ENCODE data around the gene FAM124B.
"Not testable (repeated sequence)": the region's sequence is repeated elsewhere in the genome, so short reads cannot be mapped to it uniquely, and the experiment has no call there.

FAM124B gene

DNA sequence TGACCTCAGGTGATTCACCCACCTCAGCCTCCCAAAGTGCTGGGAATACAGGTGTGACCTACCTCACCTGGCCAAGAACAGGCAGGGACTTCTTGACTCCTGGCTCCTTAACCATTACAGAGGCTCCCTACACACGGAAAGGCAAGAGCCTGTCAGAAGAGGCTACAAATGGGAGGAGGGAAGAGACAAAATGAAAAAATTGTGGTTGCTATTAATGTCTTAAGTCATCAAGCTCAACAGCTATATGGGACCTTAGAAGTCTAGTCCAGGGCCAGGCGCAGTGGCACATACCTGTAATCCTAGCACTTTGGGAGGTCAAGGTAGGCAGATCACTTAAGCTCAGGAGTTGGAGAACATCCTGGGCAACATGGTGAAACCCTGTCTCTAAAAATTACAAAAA, 11.5 kb upstream of the FAM124B start:
- no peak for DNase-seq (ENCODE audit: low read depth)

- no peak for DNase-seq (ENCODE audit: low read depth)
Measured at GRCh38 chr2:224412141-224413015, 10.5 kb upstream of the FAM124B start.

DNA sequence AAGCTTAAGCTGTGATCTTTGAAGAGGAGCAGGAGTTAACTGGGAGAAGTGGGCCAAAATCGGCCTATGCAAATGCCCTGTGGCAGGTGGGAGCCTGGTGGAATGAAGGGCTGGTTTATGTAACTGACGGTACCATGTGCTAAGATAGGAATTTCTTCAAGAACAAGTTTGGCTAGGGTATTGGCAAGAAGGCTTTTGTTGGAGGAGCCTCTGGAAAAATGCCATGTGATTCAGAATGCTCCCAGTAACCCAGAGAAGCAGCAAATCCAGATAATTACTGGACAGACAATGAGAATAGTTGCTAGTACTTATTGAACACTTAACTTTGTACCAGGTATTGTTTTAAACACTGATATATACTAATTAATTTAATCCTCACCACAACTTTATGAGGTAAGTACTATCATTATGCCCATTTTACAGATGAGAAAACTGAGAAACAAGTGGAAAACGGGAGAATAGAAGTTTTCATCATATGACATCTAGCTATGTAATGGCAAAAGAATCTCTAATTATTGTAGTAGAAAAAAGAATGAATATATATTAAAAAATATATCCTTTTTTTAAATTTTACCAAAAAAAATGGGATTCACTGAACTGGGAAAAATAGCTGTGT, 9.1 kb upstream of the FAM124B start:
- no peak for DNase-seq (ENCODE audit: low read depth)

- DNase-seq (ENCODE audit: low read depth) = no peak
Measured at GRCh38 chr2:224408676-224409075, 6.8 kb upstream of the FAM124B start.

DNA sequence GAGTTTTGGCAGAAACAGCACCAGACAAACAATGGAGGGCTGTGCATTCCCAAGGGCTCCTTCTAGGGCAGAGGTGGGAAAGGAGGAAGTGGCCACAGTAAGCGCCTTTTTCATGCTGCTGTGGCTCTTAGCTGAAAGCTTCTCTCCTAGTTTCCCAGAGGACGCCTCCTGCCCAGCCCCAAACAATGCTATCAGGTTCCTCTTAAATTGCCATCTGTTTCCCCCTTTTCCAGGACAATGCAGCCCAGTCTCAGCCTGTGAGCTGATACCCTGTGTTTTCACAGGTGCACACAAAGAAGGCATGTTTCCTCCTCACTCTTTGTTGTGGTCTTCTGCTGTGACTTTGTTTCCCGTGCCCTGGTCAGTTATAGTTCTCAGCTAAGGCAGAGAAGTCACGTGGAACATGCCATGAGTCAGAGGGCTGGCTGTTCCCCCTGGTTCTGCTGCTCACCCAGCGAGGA, 5.4 kb upstream of the FAM124B start:
- no peak for DNase-seq (ENCODE audit: low read depth)

- DNase-seq (ENCODE audit: low read depth) = no peak
Measured at GRCh38 chr2:224405841-224406370, 4.0 kb upstream of the FAM124B start.

- no peak for DNase-seq (ENCODE audit: low read depth)
Measured at GRCh38 chr2:224405412-224405811, 3.5 kb upstream of the FAM124B start.

- DNase-seq (ENCODE audit: low read depth) = no peak
Measured at GRCh38 chr2:224404796-224405195, 2.9 kb upstream of the FAM124B start.

DNA sequence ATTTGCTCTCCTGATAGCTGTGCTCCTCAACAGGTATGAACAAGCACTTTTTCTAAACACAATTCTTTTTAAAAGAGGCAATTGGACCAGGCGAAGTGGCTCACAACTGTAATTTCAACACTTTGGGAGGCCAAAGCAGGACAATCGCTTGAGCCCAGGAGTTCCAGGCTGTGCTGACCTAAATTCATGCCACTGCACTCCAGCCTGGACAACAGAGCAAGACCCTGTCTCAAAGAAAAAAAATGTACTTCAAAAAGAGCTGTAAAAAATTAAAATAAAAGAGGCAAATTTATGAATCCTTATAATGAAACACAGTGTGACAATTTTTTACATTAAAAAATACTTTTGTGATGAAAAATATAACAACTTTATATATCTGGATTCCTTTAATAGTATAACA, 1.8 kb upstream of the FAM124B start:
- DNase-seq (ENCODE audit: low read depth) = no peak

DNA sequence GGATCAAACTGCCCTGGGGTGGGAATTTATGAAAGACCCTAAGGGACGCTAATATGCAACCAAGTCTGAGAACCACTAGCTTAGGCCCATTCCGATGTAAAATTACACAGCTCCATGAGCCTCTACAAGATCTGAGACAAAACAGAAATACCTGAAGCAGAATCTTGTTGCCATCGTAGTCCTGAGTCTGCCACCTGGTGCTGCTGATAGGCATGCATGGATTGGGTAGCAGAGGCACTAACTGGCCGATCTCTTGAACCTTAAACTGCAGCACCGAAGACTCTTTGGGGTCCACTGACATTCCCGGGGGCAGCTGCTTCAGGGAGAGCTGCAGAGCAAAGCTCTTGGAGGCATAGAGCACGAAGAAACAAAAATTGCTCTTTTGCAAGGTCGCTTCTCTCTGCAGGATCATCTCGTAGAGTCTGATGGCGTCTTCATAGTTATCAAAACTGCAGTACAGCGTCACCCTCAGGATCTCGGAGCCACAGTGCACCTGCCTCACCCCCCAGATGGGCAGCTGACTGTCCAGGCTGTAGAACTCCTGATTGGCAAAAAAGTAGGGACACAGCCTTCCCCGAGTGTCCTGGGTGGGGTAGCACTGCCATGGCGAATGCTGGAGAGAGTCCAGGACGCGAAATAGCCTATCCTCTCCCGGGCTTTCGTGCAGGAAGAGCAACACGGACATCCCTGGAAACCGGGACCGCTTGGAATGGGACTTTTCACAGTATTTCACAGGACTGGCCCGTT, 848 bp downstream of the FAM124B start:
- no peak for DNase-seq (ENCODE audit: low read depth)

GRCh38 chr2:224400174-224400810, 1.6 kb downstream of the FAM124B start:
- DNase-seq (ENCODE audit: low read depth) = no peak

DNA sequence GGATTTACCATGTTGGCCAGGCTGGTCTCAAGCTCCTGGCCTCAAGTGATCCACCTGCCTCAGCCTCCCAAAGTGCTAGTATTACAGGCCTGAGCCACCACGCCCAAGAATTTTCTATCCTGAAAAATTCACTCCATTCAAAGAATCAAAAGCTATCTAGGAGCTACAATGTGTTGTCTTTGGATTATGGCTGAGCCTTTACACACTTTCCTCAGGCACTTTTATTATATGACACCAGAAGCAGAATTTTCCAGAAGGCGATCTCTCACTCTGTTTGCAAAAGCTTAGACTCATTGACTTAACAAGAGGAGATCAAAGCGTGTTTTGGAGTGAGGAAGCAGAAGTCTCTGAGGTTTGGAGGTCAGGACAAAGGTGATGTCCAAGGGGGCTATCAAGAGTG, 3.6 kb downstream of the FAM124B start:
- no peak for DNase-seq (ENCODE audit: low read depth)

DNA sequence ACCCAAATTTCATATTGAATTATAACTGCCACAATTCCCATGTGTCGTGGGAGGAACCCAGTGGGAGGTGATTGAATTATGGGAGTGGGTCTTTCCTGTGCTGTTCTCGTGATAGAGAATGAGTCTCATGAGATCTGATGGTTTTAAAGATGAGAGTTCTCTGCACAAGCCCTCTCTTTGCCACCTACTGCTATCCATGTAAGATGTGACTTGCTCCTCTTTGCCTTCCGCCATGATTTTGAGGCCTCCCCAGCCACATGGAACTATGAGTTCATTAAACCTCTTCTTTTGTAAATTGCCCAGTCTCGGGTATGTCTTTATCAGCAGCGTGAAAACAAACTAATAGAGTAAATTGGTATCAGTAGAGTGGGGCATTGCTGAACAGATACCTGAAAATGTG, 4.8 kb downstream of the FAM124B start:
- not testable (repeated sequence) for DNase-seq (ENCODE audit: low read depth)

DNA sequence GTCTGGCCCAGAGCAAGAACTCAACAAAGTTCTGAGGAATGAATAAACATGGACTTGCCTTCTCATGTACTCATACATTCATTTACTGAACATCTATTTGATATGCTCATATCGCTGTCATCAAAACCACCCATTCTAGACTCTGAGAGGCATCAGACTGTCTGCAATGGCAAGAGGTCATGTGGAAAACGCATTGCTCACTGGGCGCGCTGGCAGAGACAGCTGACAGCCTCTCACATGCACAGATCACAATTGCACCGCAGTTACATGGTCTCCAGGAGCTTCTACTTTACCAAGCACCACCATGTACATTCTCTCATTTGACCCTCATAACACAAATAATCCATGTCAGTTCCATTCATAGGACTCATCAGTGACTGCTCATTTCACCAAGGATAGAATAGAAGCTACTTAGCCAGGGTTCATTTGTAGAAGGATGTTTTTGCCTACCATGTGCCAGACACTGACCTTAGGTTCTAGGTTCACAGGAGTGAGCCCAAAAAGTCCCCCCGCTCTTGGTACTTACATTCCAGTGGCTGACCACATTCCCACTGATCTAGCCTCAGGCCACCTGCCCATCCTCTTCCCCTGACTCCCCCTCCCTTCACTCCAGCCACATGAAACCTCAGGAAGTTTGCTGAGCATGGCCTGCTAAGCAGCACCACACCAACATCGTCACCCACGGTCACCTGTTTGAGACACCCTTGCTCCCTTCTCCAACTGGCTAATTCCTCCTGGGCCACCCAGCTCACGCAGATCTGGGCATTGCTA, 6.1 kb downstream of the FAM124B start:
- no peak for DNase-seq (ENCODE audit: low read depth)

DNA sequence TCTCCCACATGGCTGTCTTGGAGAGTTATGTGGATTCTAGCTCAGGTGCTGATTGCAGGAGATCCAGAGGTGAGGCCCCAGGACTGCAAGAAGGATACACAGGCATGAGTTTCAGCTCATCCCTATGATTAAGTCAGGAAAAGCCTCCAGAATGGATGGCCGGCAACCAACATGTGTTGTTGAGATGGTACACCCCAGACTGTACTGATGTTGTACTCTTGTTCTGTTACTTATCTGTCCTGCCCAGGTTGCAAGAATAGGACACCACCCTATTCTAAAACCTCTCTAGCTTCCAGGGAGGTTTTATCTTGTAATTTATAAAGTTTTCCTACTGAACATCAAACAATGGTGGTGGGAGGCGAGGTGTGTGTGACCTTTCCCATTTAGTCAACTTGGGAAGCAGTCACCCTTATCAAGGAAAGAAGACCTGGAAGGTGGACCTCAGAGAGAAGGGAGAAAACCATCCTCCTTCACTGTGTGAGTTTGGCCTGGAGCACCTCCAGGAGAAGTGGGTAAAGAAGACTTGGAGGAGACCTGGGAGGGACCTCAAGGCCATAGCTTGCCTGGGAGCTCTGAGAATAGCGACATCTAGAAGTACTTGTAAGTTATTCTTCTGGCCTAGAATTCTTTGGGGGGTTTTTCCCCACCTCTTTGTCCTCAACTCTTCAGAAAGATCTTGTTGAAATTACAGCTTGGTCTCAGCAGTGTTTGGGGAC, 8.6 kb downstream of the FAM124B start:
- no peak for DNase-seq (ENCODE audit: low read depth)

DNA sequence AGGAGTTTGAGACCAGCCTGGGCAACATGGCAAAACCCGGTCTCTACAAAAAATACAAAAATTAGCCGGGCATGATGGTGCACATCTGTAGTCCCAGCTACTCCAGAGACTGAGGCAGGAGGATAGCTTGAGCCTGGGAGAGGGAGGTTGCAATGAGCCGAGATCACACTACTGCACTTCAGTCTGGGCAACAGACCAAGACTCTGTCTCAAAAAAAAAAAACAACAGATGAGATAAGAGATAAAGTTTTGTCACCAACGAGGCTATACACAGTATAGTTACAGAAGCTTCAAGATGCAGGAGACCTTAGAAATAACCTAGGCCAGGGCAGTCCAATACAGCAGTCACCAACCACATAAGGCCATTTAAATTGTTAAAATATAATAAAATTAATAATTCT, 9.4 kb downstream of the FAM124B start:
- DNase-seq (ENCODE audit: low read depth) = no peak

DNA sequence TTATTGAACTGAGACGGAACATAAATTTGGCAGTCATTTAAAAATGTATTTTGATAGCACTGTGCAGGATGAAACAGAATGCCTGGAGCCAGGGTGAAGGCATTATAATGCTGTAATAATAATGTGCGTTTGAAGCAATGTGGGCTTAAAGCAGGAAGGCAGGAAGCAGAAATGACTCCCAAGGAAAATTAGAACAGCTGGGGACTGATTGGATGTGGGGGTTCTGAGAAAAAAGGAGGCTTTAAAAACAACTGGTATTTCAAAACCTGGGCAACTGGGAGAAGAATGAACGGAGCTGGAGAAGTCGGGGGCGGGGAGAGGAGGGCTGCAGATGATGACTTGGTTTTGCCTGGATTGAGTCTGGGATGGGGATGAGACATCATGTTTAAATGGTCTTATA, 12.6 kb downstream of the FAM124B start:
- no peak for DNase-seq (ENCODE audit: low read depth)

- no peak for DNase-seq (ENCODE audit: low read depth)
Measured at GRCh38 chr2:224386876-224387275, 15.0 kb downstream of the FAM124B start.

DNA sequence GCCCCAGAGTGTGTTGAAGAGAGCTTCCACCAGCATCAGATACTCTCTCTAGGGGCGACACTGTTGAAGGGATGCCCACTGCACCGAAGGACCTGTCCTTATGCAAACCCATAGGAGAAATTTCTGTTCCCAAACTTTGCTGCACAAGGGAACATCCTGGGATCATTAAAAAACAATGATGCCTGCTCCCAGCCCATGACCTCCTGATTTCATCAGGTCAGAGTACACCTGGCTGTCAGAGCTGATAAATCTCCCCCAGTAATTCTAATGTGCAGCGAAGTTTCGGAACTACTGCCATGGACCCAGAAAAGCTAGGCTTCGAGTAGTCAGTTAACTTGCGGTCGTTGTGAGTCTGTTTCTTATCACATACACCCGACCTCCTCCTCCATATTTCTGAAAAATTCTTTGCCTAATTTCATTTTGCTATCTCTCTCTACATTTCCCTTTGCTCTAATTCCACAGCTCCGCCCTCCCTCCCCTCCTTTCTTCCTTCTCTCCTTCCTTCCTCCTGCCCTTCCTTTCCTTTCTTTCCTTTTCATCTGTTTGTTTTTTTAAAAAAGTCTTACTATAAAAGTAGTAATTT, 18.8 kb downstream of the FAM124B start:
- DNase-seq (ENCODE audit: low read depth) = no peak

DNA sequence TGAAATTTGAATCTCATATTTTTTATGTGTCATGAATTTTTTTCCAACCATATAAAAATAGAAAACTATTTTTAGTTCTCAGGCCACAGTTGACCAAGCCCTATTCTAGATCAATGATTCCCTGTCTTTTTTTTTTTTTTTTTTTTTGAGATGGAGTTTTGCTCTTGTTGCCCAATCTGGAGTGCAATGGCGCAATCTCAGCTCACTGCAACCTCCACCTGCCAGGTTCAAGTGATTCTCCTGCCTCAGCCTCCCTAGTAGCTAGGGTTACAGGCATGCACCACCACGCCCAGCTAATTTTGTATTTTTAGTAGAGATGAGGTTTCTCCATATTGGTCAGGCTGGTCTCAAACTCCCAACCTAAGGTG, 19.6 kb downstream of the FAM124B start:
- DNase-seq (ENCODE audit: low read depth) = not testable (repeated sequence)

Measured in stimulated activated CD8-positive, alpha-beta memory T cell treated with anti-CD3 and anti-CD28 coated beads, Interleukin-12 subunit alpha, Interleukin-12 subunit beta, amount 100 ng/mL, for 1 hour (primary cell).